Astrocyte of the spinal cord (primary cell): ENCODE results near the gene LCOR.
A peak's percentile ranks its signal among the peaks of the same experiment; 100 is the strongest.

Source experiments
- DNase-seq: peaks from one replicate; pipeline ENCODE4 v3.0.0; 2011; ENCODE audit warnings: low read depth, low spot score
- H3K4me3 ChIP-seq: 2 replicates; pipeline ENCODE4 v1.5.1; 2011; ENCODE audit warnings: low read depth, mild to moderate bottlenecking, low read length, moderate library complexity
- CTCF ChIP-seq: IDR thresholded peaks from 2 replicates; pipeline ENCODE4 v1.5.1; 2012; ENCODE audit warnings: low read depth, mild to moderate bottlenecking, low read length, inconsistent platforms
- in situ Hi-C: cut with HindIII; loops from 2 replicates; pipeline ENCODE4 v1.10.0; 2017; ENCODE audit warnings: low sequenced_read_pairs

Gene LCOR

GRCh38 chr10:96850113-96850512 lies 18.0 kb downstream of the LCOR start:
- in situ Hi-C loops, result no loop called here
- no peak overlapping the region for H3K4me3 ChIP-seq
- no peak for DNase-seq
- no peak for TF ChIP-seq CTCF

GRCh38 chr10:96850825-96851224 lies 18.7 kb downstream of the LCOR start:
- TF ChIP-seq CTCF, result no peak
- peak; percentile 89 for DNase-seq
- in situ Hi-C loops, result no loop called here
- H3K4me3 ChIP-seq, result no peak overlapping the region

GRCh38 chr10:96851281-96851680 lies 19.2 kb downstream of the LCOR start:
- no peak overlapping the region for H3K4me3 ChIP-seq
- no peak for TF ChIP-seq CTCF
- in situ Hi-C loops, result no loop called here
- DNase-seq, result no peak

- DNase-seq, result no peak
- in situ Hi-C loops, result no loop called here
- H3K4me3 ChIP-seq, result no peak overlapping the region
- TF ChIP-seq CTCF, result no peak
Measured at GRCh38 chr10:96856317-96856716, 24.2 kb downstream of the LCOR start.

GRCh38 chr10:96857301-96858012 lies 25.4 kb downstream of the LCOR start:
- no peak for TF ChIP-seq CTCF
- no peak for DNase-seq

GRCh38 chr10:96858038-96858705 lies 26.1 kb downstream of the LCOR start:
- DNase-seq, result peak; percentile 24
- in situ Hi-C loops, result no loop called here
- H3K4me3 ChIP-seq, result no peak overlapping the region
- TF ChIP-seq CTCF, result no peak

More at GRCh38 chr10:96857301-96858012, 25.4 kb downstream of the LCOR start:
- no peak overlapping the region for H3K4me3 ChIP-seq
- in situ Hi-C loops, result no loop called here
